Right lobe of liver (tissue), 4 donors: ENCODE results near the gene RBM15.

Experiments
- POLR2A ChIP-seq: fragments of 450-650 bp; IDR thresholded peaks from one replicate; pipeline ENCODE4 v1.6.1; 2017; ENCODE audit warnings: antibody characterized with exemption, mild to moderate bottlenecking
- TF ChIP-seq, protein P1 (sequence below), 4 donors: fragments of 200-600 bp in 3 of 4; fragments of 450-650 bp in 1 of 4; IDR thresholded peaks; one replicate each; pipeline versions ENCODE4 v1.5.1 to v1.8.0; 2016 to 2022; ENCODE audit warnings: antibody characterized with exemption in 4 of 4, mild to moderate bottlenecking in 2 of 4
- donor health status: DM: no; HTN: no; CAD: no.
- donor health status: DM: no; HTN: no; CAD: no.
- donor health status: DM: no; HTN: yes; CAD: no.

- TF ChIP-seq POLR2A, result no peak
- TF ChIP-seq, protein P1, sequence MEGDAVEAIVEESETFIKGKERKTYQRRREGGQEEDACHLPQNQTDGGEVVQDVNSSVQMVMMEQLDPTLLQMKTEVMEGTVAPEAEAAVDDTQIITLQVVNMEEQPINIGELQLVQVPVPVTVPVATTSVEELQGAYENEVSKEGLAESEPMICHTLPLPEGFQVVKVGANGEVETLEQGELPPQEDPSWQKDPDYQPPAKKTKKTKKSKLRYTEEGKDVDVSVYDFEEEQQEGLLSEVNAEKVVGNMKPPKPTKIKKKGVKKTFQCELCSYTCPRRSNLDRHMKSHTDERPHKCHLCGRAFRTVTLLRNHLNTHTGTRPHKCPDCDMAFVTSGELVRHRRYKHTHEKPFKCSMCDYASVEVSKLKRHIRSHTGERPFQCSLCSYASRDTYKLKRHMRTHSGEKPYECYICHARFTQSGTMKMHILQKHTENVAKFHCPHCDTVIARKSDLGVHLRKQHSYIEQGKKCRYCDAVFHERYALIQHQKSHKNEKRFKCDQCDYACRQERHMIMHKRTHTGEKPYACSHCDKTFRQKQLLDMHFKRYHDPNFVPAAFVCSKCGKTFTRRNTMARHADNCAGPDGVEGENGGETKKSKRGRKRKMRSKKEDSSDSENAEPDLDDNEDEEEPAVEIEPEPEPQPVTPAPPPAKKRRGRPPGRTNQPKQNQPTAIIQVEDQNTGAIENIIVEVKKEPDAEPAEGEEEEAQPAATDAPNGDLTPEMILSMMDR (IDR thresholded peaks at IDR 0.05), result no peak
These were observed 22.4 kb upstream of the RBM15 start for GRCh38 chr1:110316735-110317134.
